ENCODE results near the gene RNF175. TPM values are rescaled to one million over a fixed set of nuclear protein-coding genes. Genes with fewer than 3 reads are reported as not detected.

RNF175 gene
- polyA plus RNA-seq, 1 donor from 2014 or later = 30.1 TPM

- Histone ChIP-seq H3K36me3 (ENCODE audit: insufficient read depth, low read length) (no peaks in the 10 kb centered on the region), H3K79me2 (replicated peaks; ENCODE audit: insufficient read depth, low read length) (no peaks in the 10 kb centered on the region), H3K9me2 (ENCODE audit: insufficient read depth, low read length) (no peaks in the 10 kb centered on the region), H3K27me3 (ENCODE audit: insufficient read depth, low read depth, low read length) (no peaks in the 10 kb centered on the region), H3K9ac (ENCODE audit: low read length) (no peak overlapping the region), H3K4me3 (ENCODE audit: low read length) (no peak overlapping the region), H3F3A (ENCODE audit: insufficient read depth, low read length, poor library complexity, severe bottlenecking) (no peaks in the 10 kb centered on the region), H2AFZ (ENCODE audit: low read depth, low read length) (no peak overlapping the region), H4K20me1 (ENCODE audit: insufficient read depth) (no peaks in the 10 kb centered on the region), H3K4me2 (ENCODE audit: low read length) (no peak overlapping the region), H3K9me3 (ENCODE audit: low read length) (no peaks in the 10 kb centered on the region), H3K27ac (ENCODE audit: low read length) (no peak overlapping the region)
- TF ChIP-seq TAF1 (IDR thresholded peaks at IDR 0.05; ENCODE audit: low read depth) (no peak), POLR2AphosphoS5 (IDR thresholded peaks at IDR 0.05) (no peak), EZH2 (IDR thresholded peaks at IDR 0.05; ENCODE audit: borderline replicate concordance, insufficient read depth, low read length, poor library complexity, severe bottlenecking) (no peak), RAD21 (conservative IDR thresholded peaks at IDR 0.05) (no peak)
Observed at GRCh38 chr4:153661215-153661822, 98.5 kb downstream of the RNF175 start.

Other genes starting within 250 kb of the RNF175 start
- not detected in 2 replicates for gene TLR2, start 75.7 kb downstream of the RNF175 start, polyA plus RNA-seq
- gene SFRP2, start 29.1 kb upstream of the RNF175 start, polyA plus RNA-seq = 0.40 and 0.51 TPM in 2 replicates

Data from neural cell (in vitro differentiated cells).